Tibial nerve (tissue), 4 donors: Measurements from ENCODE around the gene TOPAZ1. TPM values are rescaled to one million over a fixed set of nuclear protein-coding genes. Genes with fewer than 3 reads are reported as not detected.
A peak's percentile ranks its signal among the peaks of the same experiment; 100 is the strongest.

Experiments used
- DNase-seq, 2 donors: peaks; one replicate each; pipeline ENCODE4 v3.0.0-alpha.2; 2019; ENCODE audit warnings: low spot score in 2 of 2
- H3K27ac ChIP-seq, 4 donors: fragments of 200-600 bp; sonication (generic) in 3 of 4; one replicate each; pipeline ENCODE4 v1.5.1; 2017 to 2019; ENCODE audit warnings: mild to moderate bottlenecking in 1 of 4
- H3K27me3 ChIP-seq, 2 donors: fragments of 200-600 bp; sonication (generic) in 1 of 2; one replicate each; pipeline versions ENCODE4 v1.5.1 to v1.6.0; 2017 to 2019
- H3K36me3 ChIP-seq, 3 donors: fragments of 200-600 bp; sonication (generic); one replicate each; pipeline ENCODE4 v1.5.1; 2018 to 2019
- H3K4me1 ChIP-seq, 4 donors: fragments of 200-600 bp; sonication (generic) in 3 of 4; one replicate each; pipeline ENCODE4 v1.5.1; 2017 to 2019
- H3K4me3 ChIP-seq, 4 donors: fragments of 200-600 bp; sonication (generic) in 3 of 4; one replicate each; pipeline ENCODE4 v1.5.1; 2017 to 2019; ENCODE audit warnings: mild to moderate bottlenecking in 1 of 4, moderate library complexity in 1 of 4
- H3K9me3 ChIP-seq, 4 donors: fragments of 200-600 bp; sonication (generic) in 3 of 4; one replicate each; pipeline ENCODE4 v1.5.1; 2017 to 2019
- EP300 ChIP-seq, 2 donors: sonication (generic); formaldehyde crosslinking; IDR thresholded peaks; one replicate each; pipeline ENCODE4 v1.6.1; 2017; ENCODE audit warnings: antibody characterized with exemption in 2 of 2, mild to moderate bottlenecking in 1 of 2
- POLR2A ChIP-seq, 2 donors: fragments of 450-650 bp; IDR thresholded peaks; one replicate each; pipeline ENCODE4 v1.6.1; 2017; ENCODE audit warnings: antibody characterized with exemption in 2 of 2, mild to moderate bottlenecking in 2 of 2, moderate library complexity in 2 of 2
- WGBS, 2 donors: methylation state at CpG; one replicate each; pipeline ENCODE4 v1.1.5; 2018; 5-methylcytosine and 5-hydroxymethylcytosine counted together
- total RNA-seq, 4 donors: library from RNA; depleted of rRNA; stranded (reverse); fragments of >200 nt; gene quantifications; one replicate each; pipeline ENCODE4 v1.1.0, GENCODE V29; 2016
- TF ChIP-seq, protein P1 (sequence below), 5 experiments: fragments of 200-600 bp in 3 of 5; fragments of 450-650 bp in 2 of 5; sonication (generic) in 3 of 5; IDR thresholded peaks; one replicate each; pipeline ENCODE4 v1.5.1; 2016 to 2019; ENCODE audit warnings: antibody characterized with exemption in 5 of 5, mild to moderate bottlenecking in 3 of 5, moderate library complexity in 2 of 5

TOPAZ1 gene
- total RNA-seq, 4 donors from 2014 or later, result not detected

DNA sequence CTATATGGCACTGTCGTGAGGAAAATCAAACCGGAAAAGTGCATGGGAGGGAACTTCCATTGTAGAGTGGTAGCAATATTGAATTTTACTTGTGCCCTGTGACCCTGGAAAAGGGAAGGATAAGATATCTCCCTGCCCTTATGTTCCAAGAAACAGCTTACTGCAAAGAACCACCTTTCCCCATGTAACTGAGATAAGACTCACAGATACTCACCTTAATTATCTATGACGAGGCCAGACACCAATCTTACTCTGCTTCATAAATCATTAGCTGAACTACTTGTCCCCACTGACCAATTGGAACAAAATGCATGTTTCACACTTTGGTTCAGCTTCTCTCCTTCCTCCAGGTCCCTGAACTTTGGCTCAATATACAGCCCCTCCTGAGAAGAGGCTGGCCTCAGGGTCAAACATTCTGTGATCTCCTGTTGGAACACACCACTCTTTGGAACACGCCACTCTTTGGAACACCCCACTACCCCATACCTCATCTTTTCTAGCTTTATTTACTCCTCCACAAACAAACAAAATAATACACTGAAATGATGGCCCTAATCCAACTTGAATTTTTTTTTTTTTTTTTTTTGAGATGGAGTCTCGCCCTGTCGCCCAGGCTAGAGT, 6.9 kb upstream of the TOPAZ1 start:
- TF ChIP-seq, protein P1, sequence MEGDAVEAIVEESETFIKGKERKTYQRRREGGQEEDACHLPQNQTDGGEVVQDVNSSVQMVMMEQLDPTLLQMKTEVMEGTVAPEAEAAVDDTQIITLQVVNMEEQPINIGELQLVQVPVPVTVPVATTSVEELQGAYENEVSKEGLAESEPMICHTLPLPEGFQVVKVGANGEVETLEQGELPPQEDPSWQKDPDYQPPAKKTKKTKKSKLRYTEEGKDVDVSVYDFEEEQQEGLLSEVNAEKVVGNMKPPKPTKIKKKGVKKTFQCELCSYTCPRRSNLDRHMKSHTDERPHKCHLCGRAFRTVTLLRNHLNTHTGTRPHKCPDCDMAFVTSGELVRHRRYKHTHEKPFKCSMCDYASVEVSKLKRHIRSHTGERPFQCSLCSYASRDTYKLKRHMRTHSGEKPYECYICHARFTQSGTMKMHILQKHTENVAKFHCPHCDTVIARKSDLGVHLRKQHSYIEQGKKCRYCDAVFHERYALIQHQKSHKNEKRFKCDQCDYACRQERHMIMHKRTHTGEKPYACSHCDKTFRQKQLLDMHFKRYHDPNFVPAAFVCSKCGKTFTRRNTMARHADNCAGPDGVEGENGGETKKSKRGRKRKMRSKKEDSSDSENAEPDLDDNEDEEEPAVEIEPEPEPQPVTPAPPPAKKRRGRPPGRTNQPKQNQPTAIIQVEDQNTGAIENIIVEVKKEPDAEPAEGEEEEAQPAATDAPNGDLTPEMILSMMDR (IDR thresholded peaks at IDR 0.05), result no peak
- TF ChIP-seq POLR2A (IDR thresholded peaks at IDR 0.05), result no peak
- no peak for TF ChIP-seq EP300 (IDR thresholded peaks at IDR 0.05)
- 85% methylated on average over 6 of the region's 6 CpGs for WGBS, 2 donors
- H3K27me3 ChIP-seq, result no peaks in the 10 kb centered on the region
- H3K36me3 ChIP-seq, result no peaks in the 10 kb centered on the region
- peaks cover 0 to 10% (median 2%) of the 10 kb centered on the region in 4 donors for H3K4me1 ChIP-seq
- DNase-seq, result no peak
- no peak overlapping the region for H3K4me3 ChIP-seq
- no peaks in the 10 kb centered on the region for H3K9me3 ChIP-seq
- no peak overlapping the region for H3K27ac ChIP-seq

DNA sequence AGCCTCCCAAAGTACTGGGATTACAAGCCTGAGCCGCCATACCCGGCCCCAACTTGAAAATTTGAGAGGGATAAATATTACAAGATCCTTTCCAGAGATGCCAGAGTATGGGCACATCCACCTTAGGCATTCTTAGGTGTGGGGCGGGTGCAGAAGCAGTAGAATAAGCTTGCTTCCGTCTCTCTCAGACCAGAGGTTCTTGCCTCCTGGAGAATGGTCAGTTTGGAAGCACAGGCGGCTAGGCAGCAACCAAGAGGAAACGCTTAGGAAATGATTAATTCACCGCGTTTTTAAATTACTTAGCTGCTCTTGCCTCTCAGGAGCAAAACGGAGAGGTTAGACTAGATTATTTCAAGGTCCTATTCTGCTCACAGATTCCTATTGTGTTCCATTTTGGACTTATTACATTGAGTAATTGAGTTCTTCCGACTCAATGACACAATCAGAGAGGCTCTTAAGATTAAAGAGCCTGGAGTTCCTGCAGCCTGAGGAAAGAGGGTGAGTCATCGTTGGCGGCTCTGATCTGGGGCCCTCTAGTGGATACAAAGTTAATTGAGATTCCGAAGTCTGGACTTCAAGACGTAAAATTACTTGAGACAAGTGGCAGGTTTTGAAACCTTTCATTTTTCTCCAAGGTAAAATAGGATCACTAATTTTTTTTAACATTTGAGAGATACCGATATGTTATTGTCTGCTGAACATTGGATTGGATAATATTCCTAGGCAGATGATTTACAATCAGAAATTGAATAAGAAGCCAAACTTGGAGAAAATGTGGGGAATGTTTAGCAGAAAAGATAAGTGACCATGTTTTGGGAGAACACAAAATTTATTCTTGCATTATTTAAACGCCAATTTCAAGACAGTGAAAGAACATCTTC, 5.8 kb upstream of the TOPAZ1 start:
- Histone ChIP-seq H3K9me3 (no peaks in the 10 kb centered on the region), H3K4me1 (peaks cover 0 to 10% (median 2%) of the 10 kb centered on the region in 4 donors), H3K27ac (peak overlapping the region in 1 of 4 donors; percentile 55), H3K27me3 (no peaks in the 10 kb centered on the region), H3K36me3 (no peaks in the 10 kb centered on the region), H3K4me3 (no peak overlapping the region)
- peak in 1 of 2 donors; percentile 42 for TF ChIP-seq EP300 (IDR thresholded peaks at IDR 0.05)
- TF ChIP-seq, protein P1 (IDR thresholded peaks at IDR 0.05), result peak; percentile 48 to 81 (median 74)
- TF ChIP-seq POLR2A (IDR thresholded peaks at IDR 0.05), result no peak
- 34 to 39% methylated on average over 16 of the region's 16 CpGs for WGBS, 2 donors
- peak in 1 of 2 donors; percentile 74 for DNase-seq

DNA sequence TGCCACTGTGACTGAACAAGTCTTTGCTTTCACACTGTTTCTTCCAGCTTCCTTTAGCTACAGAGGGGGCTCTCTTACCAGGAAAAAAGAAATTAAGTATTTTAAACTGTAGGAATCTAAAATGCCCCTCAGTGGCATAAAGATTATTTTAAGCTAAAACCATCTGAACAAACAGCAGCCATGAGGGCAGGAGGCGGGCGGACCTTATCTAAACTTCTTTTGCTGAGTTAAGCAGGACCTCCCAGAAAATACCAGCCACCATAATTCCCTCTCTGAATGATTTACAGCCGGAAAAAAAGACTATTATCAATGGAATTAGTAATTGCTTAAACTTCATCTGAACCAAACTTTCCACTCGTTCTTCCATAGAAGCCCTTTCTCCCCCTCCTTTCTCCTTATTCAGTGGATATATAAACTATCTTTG, 5.2 kb upstream of the TOPAZ1 start:
- Histone ChIP-seq H3K27ac (no peak overlapping the region), H3K27me3 (no peaks in the 10 kb centered on the region), H3K9me3 (no peaks in the 10 kb centered on the region), H3K36me3 (no peaks in the 10 kb centered on the region), H3K4me3 (no peak overlapping the region), H3K4me1 (peaks cover 0 to 10% (median 2%) of the 10 kb centered on the region in 4 donors)
- 32 to 48% methylated on average over 4 of the region's 4 CpGs for WGBS, 2 donors
- TF ChIP-seq, protein P1 (IDR thresholded peaks at IDR 0.05), result no peak
- TF ChIP-seq EP300 (IDR thresholded peaks at IDR 0.05) (no peak), POLR2A (IDR thresholded peaks at IDR 0.05) (no peak)
- DNase-seq, result no peak

DNA sequence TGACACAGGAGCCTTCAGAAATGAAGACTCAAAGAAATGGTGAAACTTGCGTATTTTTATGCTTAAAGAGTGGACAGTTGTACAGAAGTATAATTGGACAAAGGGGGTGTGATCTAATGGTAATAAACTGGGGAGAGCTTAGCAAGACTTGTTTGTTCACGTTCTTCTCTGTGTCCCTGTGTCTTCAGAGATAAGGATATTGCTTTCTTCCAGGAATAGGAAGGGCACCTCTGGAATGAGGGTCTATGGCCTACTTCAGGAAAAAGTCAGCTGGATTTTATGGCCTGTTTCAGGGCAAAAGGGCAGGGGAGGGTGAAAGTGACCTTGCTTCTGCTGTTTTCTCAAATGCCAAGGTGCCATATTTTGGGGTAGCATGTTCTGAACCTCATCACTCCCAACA, 4.5 kb upstream of the TOPAZ1 start:
- H3K4me3 ChIP-seq, result no peak overlapping the region
- no peak overlapping the region for H3K27ac ChIP-seq
- 76 to 80% methylated on average over 2 of the region's 2 CpGs for WGBS, 2 donors
- H3K27me3 ChIP-seq, result no peaks in the 10 kb centered on the region
- H3K9me3 ChIP-seq, result no peaks in the 10 kb centered on the region
- TF ChIP-seq, protein P1 (IDR thresholded peaks at IDR 0.05), result no peak
- no peak for TF ChIP-seq POLR2A (IDR thresholded peaks at IDR 0.05)
- TF ChIP-seq EP300 (IDR thresholded peaks at IDR 0.05), result no peak
- no peaks in the 10 kb centered on the region for H3K36me3 ChIP-seq
- DNase-seq, result no peak
- peaks cover 0 to 10% (median 2%) of the 10 kb centered on the region in 4 donors for H3K4me1 ChIP-seq

DNA sequence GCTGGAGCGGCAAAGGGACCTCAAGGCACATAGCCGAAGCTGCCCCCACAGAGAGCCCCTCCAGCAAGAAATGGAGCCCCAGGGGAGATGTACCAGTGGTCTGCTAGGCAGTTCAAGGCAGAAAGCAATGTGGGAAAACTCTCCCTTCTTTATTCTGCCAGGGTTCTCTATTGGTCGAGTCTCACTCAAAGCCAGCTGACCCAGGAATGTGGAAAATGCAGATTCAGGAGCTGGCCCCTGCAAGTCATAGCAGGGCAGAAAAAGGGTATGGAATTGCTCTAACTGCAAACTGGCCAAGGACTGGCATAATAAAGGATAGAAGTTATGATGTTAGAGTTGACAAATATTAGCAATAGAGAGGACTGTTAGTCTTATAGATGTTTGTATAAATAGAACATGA, 4.0 kb upstream of the TOPAZ1 start:
- no peaks in the 10 kb centered on the region for H3K27me3 ChIP-seq
- DNase-seq, result no peak
- no peak overlapping the region for H3K27ac ChIP-seq
- H3K4me3 ChIP-seq, result no peak overlapping the region
- peaks cover 0 to 10% (median 2%) of the 10 kb centered on the region in 4 donors for H3K4me1 ChIP-seq
- TF ChIP-seq POLR2A (IDR thresholded peaks at IDR 0.05) (no peak), EP300 (IDR thresholded peaks at IDR 0.05) (no peak)
- TF ChIP-seq, protein P1 (IDR thresholded peaks at IDR 0.05), result no peak
- 51 to 60% methylated on average over 3 of the region's 3 CpGs for WGBS, 2 donors
- H3K36me3 ChIP-seq, result no peaks in the 10 kb centered on the region
- no peaks in the 10 kb centered on the region for H3K9me3 ChIP-seq
